PC-9 (cell line): ENCODE data around the gene MPDU1.

Experiments used
- CTCF ChIP-seq: fragments of 200-600 bp; sonication (generic); conservative IDR thresholded peaks from 2 replicates; pipeline ENCODE4 v1.6.1; 2017; ENCODE audit warnings: mixed run types, antibody characterized with exemption, mild to moderate bottlenecking, moderate library complexity
- EZH2 ChIP-seq: fragments of 200-600 bp; sonication (generic); IDR thresholded peaks from 2 replicates; pipeline ENCODE4 v1.8.0; 2017; ENCODE audit warnings: antibody characterized with exemption, low read depth

- no peak for TF ChIP-seq CTCF
- TF ChIP-seq EZH2: no peak
Measured at GRCh38 chr17:7613769-7614424, 30.2 kb downstream of the MPDU1 start.
